C4-2B (cell line): ENCODE results near the gene HDAC3.

Experiments
- H3K27ac ChIP-seq: fragments of 450-650 bp; 2 replicates; pipeline ENCODE4 v1.5.1; 2017
- ZFX ChIP-seq: fragments of 450-650 bp; IDR thresholded peaks from 2 replicates; pipeline ENCODE4 v1.6.1; 2017
- TF ChIP-seq, protein P1 (sequence below): fragments of 450-650 bp; conservative IDR thresholded peaks from 2 replicates; pipeline ENCODE4 v1.5.1; 2017; ENCODE audit warnings: mild to moderate bottlenecking

Gene HDAC3

DNA sequence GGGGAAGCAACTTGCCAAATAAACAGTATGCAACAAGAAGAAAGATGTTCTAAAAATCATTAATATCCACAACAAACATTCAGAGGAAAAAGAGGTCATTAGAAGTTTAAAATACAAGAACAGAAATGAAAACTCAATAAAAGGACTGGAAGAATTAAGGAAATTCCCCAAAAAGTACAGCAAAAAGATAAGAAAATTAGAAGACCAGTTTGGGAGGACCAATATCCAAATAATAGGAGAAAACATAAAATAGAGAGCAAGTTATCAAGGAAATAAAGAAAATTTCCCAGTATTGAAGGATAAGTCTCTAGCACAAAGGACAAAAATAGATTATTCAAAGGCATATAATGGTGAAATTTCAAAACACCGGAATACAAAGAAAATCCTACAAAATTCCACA is 39.8 kb downstream of the HDAC3 start:
- no peak overlapping the region for H3K27ac ChIP-seq
- TF ChIP-seq, protein P1, sequence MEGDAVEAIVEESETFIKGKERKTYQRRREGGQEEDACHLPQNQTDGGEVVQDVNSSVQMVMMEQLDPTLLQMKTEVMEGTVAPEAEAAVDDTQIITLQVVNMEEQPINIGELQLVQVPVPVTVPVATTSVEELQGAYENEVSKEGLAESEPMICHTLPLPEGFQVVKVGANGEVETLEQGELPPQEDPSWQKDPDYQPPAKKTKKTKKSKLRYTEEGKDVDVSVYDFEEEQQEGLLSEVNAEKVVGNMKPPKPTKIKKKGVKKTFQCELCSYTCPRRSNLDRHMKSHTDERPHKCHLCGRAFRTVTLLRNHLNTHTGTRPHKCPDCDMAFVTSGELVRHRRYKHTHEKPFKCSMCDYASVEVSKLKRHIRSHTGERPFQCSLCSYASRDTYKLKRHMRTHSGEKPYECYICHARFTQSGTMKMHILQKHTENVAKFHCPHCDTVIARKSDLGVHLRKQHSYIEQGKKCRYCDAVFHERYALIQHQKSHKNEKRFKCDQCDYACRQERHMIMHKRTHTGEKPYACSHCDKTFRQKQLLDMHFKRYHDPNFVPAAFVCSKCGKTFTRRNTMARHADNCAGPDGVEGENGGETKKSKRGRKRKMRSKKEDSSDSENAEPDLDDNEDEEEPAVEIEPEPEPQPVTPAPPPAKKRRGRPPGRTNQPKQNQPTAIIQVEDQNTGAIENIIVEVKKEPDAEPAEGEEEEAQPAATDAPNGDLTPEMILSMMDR: no peak
- TF ChIP-seq ZFX: no peak

DNA sequence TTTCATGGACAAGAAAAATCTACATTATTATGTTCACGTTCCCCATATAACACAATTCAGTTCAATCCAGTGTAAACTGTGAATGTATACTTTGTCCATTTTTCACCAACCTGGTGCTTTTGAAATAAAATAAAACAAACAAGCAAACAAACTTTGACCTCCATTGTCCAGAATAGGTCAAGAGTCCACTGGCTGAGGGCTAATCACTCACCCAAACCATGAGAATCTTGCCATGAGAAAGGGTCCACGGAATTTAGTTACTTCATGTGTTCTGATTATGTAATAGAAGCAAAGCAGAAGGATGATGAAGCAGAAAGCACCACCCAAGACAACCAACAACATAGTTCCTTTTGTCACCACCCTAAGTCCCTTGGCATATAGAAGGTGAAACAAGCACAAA is 46.5 kb downstream of the HDAC3 start:
- TF ChIP-seq, protein P1: no peak
- TF ChIP-seq ZFX: no peak
- H3K27ac ChIP-seq: no peak overlapping the region

DNA sequence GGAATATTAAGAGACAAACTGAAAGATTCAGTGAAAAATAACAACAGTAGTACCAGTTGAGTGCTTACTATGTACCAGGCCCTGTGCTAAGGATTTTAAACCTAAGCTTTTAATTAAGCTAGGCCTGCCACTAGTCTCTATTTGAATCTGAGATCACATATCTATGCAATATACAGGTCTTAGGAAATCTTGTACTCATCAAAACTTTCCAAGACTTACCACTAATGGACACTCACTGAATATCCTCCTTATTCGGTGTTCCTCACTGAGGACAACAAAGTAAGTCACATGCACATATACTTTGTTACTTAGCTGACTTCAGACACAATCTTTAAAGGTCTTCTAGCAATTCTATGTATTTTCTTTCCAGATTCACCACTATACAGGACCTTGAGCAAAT is 50.4 kb downstream of the HDAC3 start:
- H3K27ac ChIP-seq: no peak overlapping the region
- TF ChIP-seq, protein P1: no peak
- no peak for TF ChIP-seq ZFX

DNA sequence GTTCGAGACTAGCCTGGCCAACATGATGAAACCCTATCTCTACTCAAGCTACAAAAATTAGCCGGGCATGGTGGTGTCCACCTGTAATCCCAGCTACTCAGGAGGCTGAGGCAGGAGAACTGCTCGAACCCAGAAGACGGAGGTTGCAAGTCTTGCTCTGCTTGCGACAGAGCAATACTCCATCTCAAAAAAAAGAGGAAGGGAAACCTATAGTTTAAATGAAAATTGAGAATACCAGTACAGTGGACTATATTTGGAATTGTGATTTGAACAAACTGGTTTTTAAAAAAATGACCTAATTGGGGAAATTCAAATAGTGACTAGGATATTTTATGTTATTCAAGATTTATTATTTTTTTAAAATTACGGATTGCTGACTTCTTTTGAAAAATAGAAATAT is 51.1 kb downstream of the HDAC3 start:
- no peak overlapping the region for H3K27ac ChIP-seq
- TF ChIP-seq, protein P1: no peak
- TF ChIP-seq ZFX: no peak

DNA sequence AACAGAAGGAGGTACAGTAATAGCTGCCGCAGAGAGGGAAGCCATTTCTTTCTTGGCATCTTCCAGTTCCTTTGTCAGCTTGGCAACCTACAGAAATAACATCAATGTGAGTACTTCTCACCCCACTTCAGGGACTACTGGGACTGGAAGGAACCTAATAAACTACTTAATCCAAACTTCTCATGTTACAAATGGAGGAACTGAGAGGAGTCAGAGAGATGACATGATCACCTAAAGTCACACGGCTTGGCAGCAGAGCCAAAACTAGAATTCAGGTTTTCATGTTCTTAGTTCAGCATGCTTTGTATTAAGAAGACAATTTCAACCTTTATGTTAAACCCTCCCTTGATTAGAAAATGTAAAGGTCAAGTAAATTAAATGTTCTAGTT is 62.5 kb downstream of the HDAC3 start:
- no peak for TF ChIP-seq ZFX
- TF ChIP-seq, protein P1: no peak
- H3K27ac ChIP-seq: no peak overlapping the region

DNA sequence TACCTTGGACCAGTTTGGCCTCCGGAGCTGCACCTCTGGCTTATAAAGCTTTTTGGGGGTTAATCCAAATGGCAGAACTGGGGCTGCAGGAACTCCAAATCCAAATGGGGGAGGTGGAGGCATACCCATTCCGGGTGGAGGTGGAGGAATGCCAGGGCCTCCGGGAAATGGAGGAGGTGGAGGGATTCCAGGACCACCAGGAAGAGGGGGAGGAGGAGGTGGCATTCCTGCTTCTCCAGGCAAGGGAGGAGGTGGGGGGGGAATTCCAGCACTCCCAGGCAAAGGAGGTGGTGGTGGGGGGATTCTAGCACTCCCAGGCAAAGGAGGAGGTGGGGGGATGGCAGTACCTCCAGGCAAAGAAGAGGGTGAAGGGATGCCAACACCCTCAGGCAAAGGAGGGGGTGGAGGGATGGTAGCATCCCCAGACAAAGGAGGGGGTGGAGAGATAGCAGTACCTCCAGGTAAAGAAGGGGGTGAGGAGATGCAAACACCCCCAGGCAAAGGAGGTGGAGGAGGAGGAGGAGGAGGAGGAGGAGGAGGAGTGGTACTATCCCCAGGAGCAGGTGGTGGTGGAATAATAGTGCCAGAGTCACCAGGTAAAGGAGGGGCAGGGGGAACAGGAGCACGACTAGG is 63.0 kb downstream of the HDAC3 start:
- no peak for TF ChIP-seq ZFX
- TF ChIP-seq, protein P1: no peak
- no peak overlapping the region for H3K27ac ChIP-seq
